ENCODE measurements around the gene CCDC93. TPM values are rescaled to one million over a fixed set of nuclear protein-coding genes. Genes with fewer than 3 reads are reported as not detected.

The CCDC93 gene
- total RNA-seq, 1 experiment from 2014 or later: 31.5 TPM

DNA sequence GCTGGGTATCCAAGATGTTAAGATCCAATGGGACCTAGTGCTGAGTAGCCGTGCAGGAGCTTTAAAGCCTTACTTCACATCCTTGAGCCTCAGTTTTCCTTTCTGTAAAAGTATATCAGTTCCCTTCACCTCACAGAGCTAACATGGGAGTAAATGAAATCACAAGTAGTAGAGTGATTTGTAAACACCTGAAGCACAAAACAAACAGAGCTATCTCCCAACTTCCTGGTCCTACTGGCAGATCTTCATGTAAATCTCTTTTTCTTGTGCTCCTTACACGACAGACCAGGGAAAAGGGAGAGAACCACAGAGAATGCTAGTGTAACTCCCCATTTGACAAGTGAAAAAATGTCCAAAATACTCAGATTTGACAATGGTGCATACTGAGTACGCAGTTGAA, 17.3 kb downstream of the CCDC93 start:
- peaks cover 26% of the 10 kb centered on the region for H3K36me3 ChIP-seq (ENCODE audit: control insufficient read depth, insufficient read depth, low read length)
- CTCF ChIA-PET: interaction anchor here (0.6 to 0.9 kb wide), 2 partner anchors 182 to 430 kb away, joined by 3 read pairs; partner anchors contain the start of gene DDX18
- ATAC-seq (no peak), DNase-seq (ENCODE audit: low read depth, low spot score) (no peak)
- H3K27ac ChIP-seq (ENCODE audit: low read length): no peak overlapping the region
- BruUV-seq (replicated peaks): no TSS peak
- H3K27me3 ChIP-seq (ENCODE audit: control insufficient read depth, insufficient read depth, low read length): no peaks in the 10 kb centered on the region
- no peak for TF ChIP-seq SIN3A (IDR thresholded peaks at IDR 0.05; ENCODE audit: borderline replicate concordance, insufficient read depth, low read depth, low read length)
- TF ChIP-seq CTCF (IDR thresholded peaks at IDR 0.05): no peak
- no peaks in the 10 kb centered on the region for H3K9me3 ChIP-seq (ENCODE audit: control insufficient read depth, insufficient read depth, low read depth, low read length)
- POLR2A ChIA-PET: interaction anchor here (0.5 kb wide), 1 partner anchor 14 kb away, joined by 3 read pairs; no protein-coding TSS in a partner anchor
- intact Hi-C loops (cut with micrococcal nuclease; ENCODE audit: unreplicated experiment) (no loop called here), in situ Hi-C loops (cut with HindIII; ENCODE audit: low pct_unique_long_range_greater_than_20kb, low sequenced_read_pairs) (no loop called here)
- no peaks in the 10 kb centered on the region for H3K4me1 ChIP-seq (ENCODE audit: control insufficient read depth, insufficient read depth, low read length)
- no peak overlapping the region for H3K4me3 ChIP-seq (ENCODE audit: low read depth in 2 of 2, low read length in 2 of 2)

GRCh38 chr2:117994729-117995128, 19.1 kb downstream of the CCDC93 start:
- TF ChIP-seq TCF7L2 (IDR thresholded peaks at IDR 0.05; ENCODE audit: low read depth, low read length) (no peak), SIN3A (IDR thresholded peaks at IDR 0.05; ENCODE audit: borderline replicate concordance, insufficient read depth, low read depth, low read length) (no peak), POLR2AphosphoS5 (IDR thresholded peaks at IDR 0.05; ENCODE audit: low read depth, low read length) (no peak), CTCF (IDR thresholded peaks at IDR 0.05) (no peak), REST (IDR thresholded peaks at IDR 0.05; ENCODE audit: insufficient read depth in 1 of 2, low read depth in 2 of 2, low read length in 1 of 2) (no peak)
- no peak for ATAC-seq
- Histone ChIP-seq H3K9me3 (ENCODE audit: control insufficient read depth, insufficient read depth, low read depth, low read length) (no peaks in the 10 kb centered on the region), H3K27me3 (ENCODE audit: control insufficient read depth, insufficient read depth, low read length) (no peaks in the 10 kb centered on the region), H3K4me3 (ENCODE audit: low read depth in 2 of 2, low read length in 2 of 2) (no peak overlapping the region), H3K27ac (ENCODE audit: low read length) (no peak overlapping the region), H3K36me3 (ENCODE audit: control insufficient read depth, insufficient read depth, low read length) (peaks cover 19% of the 10 kb centered on the region), H3K4me1 (ENCODE audit: control insufficient read depth, insufficient read depth, low read length) (no peaks in the 10 kb centered on the region)
- in situ Hi-C loops (cut with HindIII; ENCODE audit: low pct_unique_long_range_greater_than_20kb, low sequenced_read_pairs): no loop called here
- intact Hi-C loops (cut with micrococcal nuclease; ENCODE audit: unreplicated experiment): loop anchor here (5.0 kb wide), 1 partner anchor 167 kb away; no protein-coding TSS in a partner anchor
- POLR2A ChIA-PET: no interaction called here
- no peak for DNase-seq (ENCODE audit: low read depth, low spot score)
- BruUV-seq (replicated peaks): no TSS peak
- CTCF ChIA-PET: no interaction called here
